ENCODE measurements around the gene DTNB. TPM values are rescaled to one million over a fixed set of nuclear protein-coding genes. Genes with fewer than 3 reads are reported as not detected.

The DTNB gene
- total and polyA plus RNA-seq, 10 of the 15 experiments (the other 5 are each of a cell fraction or from before 2014, with no cell fraction given): 4.5 to 30.6 (median 11.9) TPM

GRCh38 chr2:25649786-25650185, 23.6 kb downstream of the DTNB start:
- ChIA-PET RAD21 (ENCODE audit: unreplicated experiment) (no interaction called here), SMC1A (ENCODE audit: uncharacterized antibody, unreplicated experiment) (no interaction called here), CTCF (no interaction called here), POLR2A (no interaction called here)
- Histone ChIP-seq H3K36me3 (ENCODE audit: control insufficient read depth in 2 of 2, insufficient read depth in 2 of 2, low read length in 1 of 2) (no peaks in the 10 kb centered on the region; a peak in 1 of 4 replicates), H3K4me3 (no peak overlapping the region), H3K9ac (ENCODE audit: control insufficient read depth, insufficient read depth, low read length) (no peak overlapping the region), H3K27ac (ENCODE audit: control insufficient read depth, insufficient read depth) (no peak overlapping the region), H3K4me2 (ENCODE audit: control insufficient read depth, insufficient read depth) (no peak overlapping the region), H4K20me1 (ENCODE audit: control insufficient read depth, insufficient read depth) (no peaks in the 10 kb centered on the region), H3K4me1 (ENCODE audit: control insufficient read depth, insufficient read depth, low read length) (no peaks in the 10 kb centered on the region), H3K79me2 (ENCODE audit: control insufficient read depth, insufficient read depth, low read length) (no peaks in the 10 kb centered on the region), H2AFZ (ENCODE audit: control insufficient read depth, low read depth, low read length) (no peak overlapping the region), H3K9me3 (replicated peaks; ENCODE audit: control insufficient read depth, insufficient read depth, low read length) (no peaks in the 10 kb centered on the region), H3K27me3 (replicated peaks in 1 of 2; ENCODE audit: control insufficient read depth in 2 of 2, insufficient read depth in 2 of 2, low read length in 1 of 2) (no peaks in the 10 kb centered on the region)
- BruUV-seq (replicated peaks): no TSS peak
- TF ChIP-seq SUZ12 (IDR thresholded peaks at IDR 0.05; ENCODE audit: unreplicated experiment) (no peak), EGR1 (IDR thresholded peaks at IDR 0.05; ENCODE audit: borderline replicate concordance in 1 of 2, low read depth in 2 of 2, low read length in 2 of 2) (no peak), TARDBP (IDR thresholded peaks at IDR 0.05; ENCODE audit: borderline replicate concordance) (no peak), BRCA1 (IDR thresholded peaks at IDR 0.05; ENCODE audit: low read depth, low read length) (no peak), ASH2L (IDR thresholded peaks at IDR 0.05; ENCODE audit: borderline replicate concordance, low read depth) (no peak), NRF1 (conservative IDR thresholded peaks at IDR 0.05; ENCODE audit: low read depth, low read length) (no peak), CEBPZ (IDR thresholded peaks at IDR 0.05; ENCODE audit: low read depth, low read length) (no peak), CHD4 (IDR thresholded peaks at IDR 0.05) (no peak), MEF2A (IDR thresholded peaks at IDR 0.05; ENCODE audit: insufficient read depth, low read depth, low read length) (no peak), RB1 (IDR thresholded peaks at IDR 0.05; ENCODE audit: borderline replicate concordance) (no peak), RCOR1 (conservative IDR thresholded peaks at IDR 0.05; ENCODE audit: low read depth, low read length) (no peak), EP300 (IDR thresholded peaks at IDR 0.05; ENCODE audit: borderline replicate concordance in 1 of 2, control insufficient read depth in 1 of 2, low read depth in 2 of 2, low read length in 2 of 2) (no peak), NR2C2 (IDR thresholded peaks at IDR 0.05; ENCODE audit: borderline replicate concordance, control insufficient read depth, insufficient read length, low read depth) (no peak), POLR2AphosphoS5 (IDR thresholded peaks at IDR 0.05; ENCODE audit: low read length) (no peak), ETV6 (conservative IDR thresholded peaks at IDR 0.05 in 1 of 2, IDR thresholded peaks at IDR 0.05 in 1 of 2; ENCODE audit: borderline replicate concordance in 1 of 2, low read depth in 1 of 2) (no peak), MLLT1 (IDR thresholded peaks at IDR 0.05) (no peak), STAT3 (IDR thresholded peaks at IDR 0.05; ENCODE audit: low read depth, low read length) (no peak), GATAD2B (conservative IDR thresholded peaks at IDR 0.05; ENCODE audit: low read depth) (no peak), MYB (IDR thresholded peaks at IDR 0.05; ENCODE audit: borderline replicate concordance, low read depth, low read length) (no peak)
- 95% methylated on average over 4 of the region's 4 CpGs for WGBS (ENCODE audit: insufficient coverage, insufficient replicate concordance, low lambda C conversion rate, missing lambda C conversion rate)
- ATAC-seq: no peak
- in situ Hi-C loops (cut with MboI) (no loop called here), intact Hi-C loops (cut with micrococcal nuclease; ENCODE audit: unreplicated experiment) (no loop called here)
- FAIRE-seq: no peak
- DNase-seq (ENCODE audit: low read depth, low spot score): no peak

All from GM12878 (cell line).